Liver (tissue), 3 donors: ENCODE results near the gene ZBTB12.

Source experiments
- EGR1 ChIP-seq, 2 donors: IDR thresholded peaks; 2 replicates each; pipeline ENCODE4 v1.6.1; 2016 to 2018; ENCODE audit warnings: antibody characterized with exemption in 2 of 2, low read depth in 2 of 2
- FOXA1 ChIP-seq: IDR thresholded peaks from 2 replicates; pipeline ENCODE4 v1.6.1; 2016; ENCODE audit warnings: antibody characterized with exemption
- GABPA ChIP-seq, 2 donors: IDR thresholded peaks in 1 of 2; conservative IDR thresholded peaks in 1 of 2; 2 replicates each; pipeline ENCODE4 v1.6.1; 2016; ENCODE audit warnings: antibody characterized with exemption in 2 of 2, mild to moderate bottlenecking in 1 of 2, moderate library complexity in 1 of 2
- HNF4A ChIP-seq, 2 donors: conservative IDR thresholded peaks; 2 replicates each; pipeline ENCODE4 v1.6.1; 2016; ENCODE audit warnings: antibody characterized with exemption in 2 of 2, mild to moderate bottlenecking in 2 of 2
- HNF4G ChIP-seq: IDR thresholded peaks from 2 replicates; pipeline ENCODE4 v1.6.1; 2016; ENCODE audit warnings: antibody characterized with exemption
- RAD21 ChIP-seq, 2 donors: IDR thresholded peaks; 2 replicates each; pipeline ENCODE4 v1.6.1; 2016; ENCODE audit warnings: antibody characterized with exemption in 2 of 2, mild to moderate bottlenecking in 2 of 2
- RXRA ChIP-seq, 2 donors: IDR thresholded peaks; 2 replicates each; pipeline ENCODE4 v1.6.1; 2017 to 2018; ENCODE audit warnings: antibody characterized with exemption in 2 of 2, mild to moderate bottlenecking in 1 of 2
- SP1 ChIP-seq: IDR thresholded peaks from 2 replicates; pipeline ENCODE4 v1.6.1; 2018; ENCODE audit warnings: antibody characterized with exemption, mild to moderate bottlenecking
- TAF1 ChIP-seq: conservative IDR thresholded peaks from 2 replicates; pipeline ENCODE4 v1.6.1; 2016; ENCODE audit warnings: antibody characterized with exemption, mild to moderate bottlenecking
- YY1 ChIP-seq: IDR thresholded peaks from 2 replicates; pipeline ENCODE4 v1.6.1; 2016; ENCODE audit warnings: antibody characterized with exemption, mild to moderate bottlenecking
- TF ChIP-seq, protein P1 (sequence below): fragments of 150-350 bp; IDR thresholded peaks from 2 replicates; pipeline ENCODE4 v1.5.1; 2017; ENCODE audit warnings: improper control_type of control experiment, low read depth, low read length; ENCODE audit not compliant: missing input control
- TF ChIP-seq, protein P2 (sequence below): IDR thresholded peaks from 2 replicates; pipeline ENCODE4 v1.6.1; 2016; ENCODE audit warnings: antibody characterized with exemption
- TF ChIP-seq, protein P3 (sequence below): IDR thresholded peaks from 2 replicates; pipeline ENCODE4 v1.6.1; 2016; ENCODE audit warnings: antibody characterized with exemption, mild to moderate bottlenecking
- donor health status: healthy.
- donor health status: healthy.

DNA sequence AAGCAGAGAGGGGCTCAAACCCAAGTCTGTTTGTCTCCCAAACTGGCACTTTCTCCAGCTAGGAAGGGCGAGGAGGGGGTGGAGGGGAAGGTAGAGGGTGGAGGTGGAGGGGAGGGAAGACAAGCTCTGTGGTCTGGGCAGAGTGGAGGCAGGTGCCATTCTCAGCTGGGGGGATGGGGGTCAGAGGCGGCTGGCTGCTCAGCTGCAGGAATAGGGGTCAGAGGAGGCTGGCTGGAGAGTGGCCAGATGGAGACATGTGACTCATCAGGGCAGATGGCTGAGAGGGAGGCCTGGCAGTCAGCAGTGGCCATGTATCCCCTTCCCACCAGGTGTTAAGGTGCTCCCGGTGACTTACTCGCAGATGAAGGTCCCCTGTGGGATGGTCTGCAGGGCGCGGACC lies 19.5 kb downstream of the ZBTB12 start:
- TF ChIP-seq, protein P1, sequence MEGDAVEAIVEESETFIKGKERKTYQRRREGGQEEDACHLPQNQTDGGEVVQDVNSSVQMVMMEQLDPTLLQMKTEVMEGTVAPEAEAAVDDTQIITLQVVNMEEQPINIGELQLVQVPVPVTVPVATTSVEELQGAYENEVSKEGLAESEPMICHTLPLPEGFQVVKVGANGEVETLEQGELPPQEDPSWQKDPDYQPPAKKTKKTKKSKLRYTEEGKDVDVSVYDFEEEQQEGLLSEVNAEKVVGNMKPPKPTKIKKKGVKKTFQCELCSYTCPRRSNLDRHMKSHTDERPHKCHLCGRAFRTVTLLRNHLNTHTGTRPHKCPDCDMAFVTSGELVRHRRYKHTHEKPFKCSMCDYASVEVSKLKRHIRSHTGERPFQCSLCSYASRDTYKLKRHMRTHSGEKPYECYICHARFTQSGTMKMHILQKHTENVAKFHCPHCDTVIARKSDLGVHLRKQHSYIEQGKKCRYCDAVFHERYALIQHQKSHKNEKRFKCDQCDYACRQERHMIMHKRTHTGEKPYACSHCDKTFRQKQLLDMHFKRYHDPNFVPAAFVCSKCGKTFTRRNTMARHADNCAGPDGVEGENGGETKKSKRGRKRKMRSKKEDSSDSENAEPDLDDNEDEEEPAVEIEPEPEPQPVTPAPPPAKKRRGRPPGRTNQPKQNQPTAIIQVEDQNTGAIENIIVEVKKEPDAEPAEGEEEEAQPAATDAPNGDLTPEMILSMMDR, result no peak
- TF ChIP-seq, protein P2, sequence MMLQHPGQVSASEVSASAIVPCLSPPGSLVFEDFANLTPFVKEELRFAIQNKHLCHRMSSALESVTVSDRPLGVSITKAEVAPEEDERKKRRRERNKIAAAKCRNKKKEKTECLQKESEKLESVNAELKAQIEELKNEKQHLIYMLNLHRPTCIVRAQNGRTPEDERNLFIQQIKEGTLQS, result no peak
- TF ChIP-seq EGR1 (IDR thresholded peaks at IDR 0.05; ENCODE audit: low read depth in 2 of 2) (no peak), HNF4A (conservative IDR thresholded peaks at IDR 0.05) (no peak), HNF4G (no peak), SP1 (no peak), RXRA (IDR thresholded peaks at IDR 0.05) (no peak), TAF1 (no peak), YY1 (no peak), GABPA (IDR thresholded peaks at IDR 0.05 in 1 of 2, conservative IDR thresholded peaks at IDR 0.05 in 1 of 2) (no peak), FOXA1 (no peak), RAD21 (IDR thresholded peaks at IDR 0.05) (no peak)
- TF ChIP-seq, protein P3, sequence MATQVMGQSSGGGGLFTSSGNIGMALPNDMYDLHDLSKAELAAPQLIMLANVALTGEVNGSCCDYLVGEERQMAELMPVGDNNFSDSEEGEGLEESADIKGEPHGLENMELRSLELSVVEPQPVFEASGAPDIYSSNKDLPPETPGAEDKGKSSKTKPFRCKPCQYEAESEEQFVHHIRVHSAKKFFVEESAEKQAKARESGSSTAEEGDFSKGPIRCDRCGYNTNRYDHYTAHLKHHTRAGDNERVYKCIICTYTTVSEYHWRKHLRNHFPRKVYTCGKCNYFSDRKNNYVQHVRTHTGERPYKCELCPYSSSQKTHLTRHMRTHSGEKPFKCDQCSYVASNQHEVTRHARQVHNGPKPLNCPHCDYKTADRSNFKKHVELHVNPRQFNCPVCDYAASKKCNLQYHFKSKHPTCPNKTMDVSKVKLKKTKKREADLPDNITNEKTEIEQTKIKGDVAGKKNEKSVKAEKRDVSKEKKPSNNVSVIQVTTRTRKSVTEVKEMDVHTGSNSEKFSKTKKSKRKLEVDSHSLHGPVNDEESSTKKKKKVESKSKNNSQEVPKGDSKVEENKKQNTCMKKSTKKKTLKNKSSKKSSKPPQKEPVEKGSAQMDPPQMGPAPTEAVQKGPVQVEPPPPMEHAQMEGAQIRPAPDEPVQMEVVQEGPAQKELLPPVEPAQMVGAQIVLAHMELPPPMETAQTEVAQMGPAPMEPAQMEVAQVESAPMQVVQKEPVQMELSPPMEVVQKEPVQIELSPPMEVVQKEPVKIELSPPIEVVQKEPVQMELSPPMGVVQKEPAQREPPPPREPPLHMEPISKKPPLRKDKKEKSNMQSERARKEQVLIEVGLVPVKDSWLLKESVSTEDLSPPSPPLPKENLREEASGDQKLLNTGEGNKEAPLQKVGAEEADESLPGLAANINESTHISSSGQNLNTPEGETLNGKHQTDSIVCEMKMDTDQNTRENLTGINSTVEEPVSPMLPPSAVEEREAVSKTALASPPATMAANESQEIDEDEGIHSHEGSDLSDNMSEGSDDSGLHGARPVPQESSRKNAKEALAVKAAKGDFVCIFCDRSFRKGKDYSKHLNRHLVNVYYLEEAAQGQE, result no peak
